ENCODE measurements around the gene SGMS1.

Gene SGMS1

GRCh38 chr10:50613726-50614443, 9.9 kb downstream of the SGMS1 start:
- TF ChIP-seq CTCF (IDR thresholded peaks at IDR 0.05; ENCODE audit: unreplicated experiment in 3 of 3), result no peak
- peak overlapping the region; percentile 79 to 92 (median 81) for H3K27ac Mint-ChIP-seq
- no peaks in the 10 kb centered on the region for H3K36me3 Mint-ChIP-seq (ENCODE audit: low read depth)
- H3K4me3 Mint-ChIP-seq, result no peak overlapping the region
- H3K27me3 Mint-ChIP-seq (ENCODE audit: low read depth), result peaks cover 5% of the 10 kb centered on the region
- H3K9me3 Mint-ChIP-seq, result no peaks in the 10 kb centered on the region
- H3K4me1 Mint-ChIP-seq, result peaks cover 42% of the 10 kb centered on the region

- H3K36me3 Mint-ChIP-seq (ENCODE audit: low read depth), result no peaks in the 10 kb centered on the region
- H3K9me3 Mint-ChIP-seq, result no peaks in the 10 kb centered on the region
- H3K4me3 Mint-ChIP-seq, result peak overlapping the region in 1 of 3 experiments; percentile 20
- peaks cover 42% of the 10 kb centered on the region for H3K4me1 Mint-ChIP-seq
- no peak for TF ChIP-seq CTCF (IDR thresholded peaks at IDR 0.05; ENCODE audit: unreplicated experiment in 3 of 3)
- H3K27me3 Mint-ChIP-seq (ENCODE audit: low read depth), result peaks cover 5% of the 10 kb centered on the region
- H3K27ac Mint-ChIP-seq, result peak overlapping the region; percentile 79 to 92 (median 81)
Observed at GRCh38 chr10:50613150-50613549, 10.6 kb downstream of the SGMS1 start.

- TF ChIP-seq CTCF (IDR thresholded peaks at IDR 0.05; ENCODE audit: unreplicated experiment in 3 of 3), result no peak
- Mint-ChIP-seq H3K4me1 (peaks cover 60% of the 10 kb centered on the region), H3K36me3 (ENCODE audit: low read depth) (no peaks in the 10 kb centered on the region), H3K27ac (peak overlapping the region; percentile 70 to 92 (median 81)), H3K27me3 (ENCODE audit: low read depth) (peaks cover 5% of the 10 kb centered on the region), H3K4me3 (peak overlapping the region in 1 of 3 experiments; percentile 31), H3K9me3 (no peaks in the 10 kb centered on the region)
Observed at GRCh38 chr10:50610368-50610767, 13.4 kb downstream of the SGMS1 start.

GRCh38 chr10:50607356-50607925, 16.3 kb downstream of the SGMS1 start:
- Mint-ChIP-seq H3K4me3 (peak overlapping the region in 1 of 3 experiments; percentile 24), H3K36me3 (ENCODE audit: low read depth) (no peaks in the 10 kb centered on the region), H3K27ac (peak overlapping the region; percentile 56 to 82 (median 66)), H3K4me1 (peaks cover 67% of the 10 kb centered on the region), H3K27me3 (ENCODE audit: low read depth) (no peaks in the 10 kb centered on the region), H3K9me3 (no peaks in the 10 kb centered on the region)
- no peak for TF ChIP-seq CTCF (IDR thresholded peaks at IDR 0.05; ENCODE audit: unreplicated experiment in 3 of 3)

GRCh38 chr10:50605951-50606270, 17.8 kb downstream of the SGMS1 start:
- Mint-ChIP-seq H3K27me3 (ENCODE audit: low read depth) (no peaks in the 10 kb centered on the region), H3K9me3 (no peaks in the 10 kb centered on the region), H3K27ac (peak overlapping the region; percentile 42 to 93 (median 82)), H3K36me3 (ENCODE audit: low read depth) (no peaks in the 10 kb centered on the region), H3K4me3 (no peak overlapping the region), H3K4me1 (peaks cover 54% of the 10 kb centered on the region)
- TF ChIP-seq CTCF (IDR thresholded peaks at IDR 0.05; ENCODE audit: unreplicated experiment in 3 of 3), result no peak
